PC-9 (cell line): Measurements from ENCODE around the gene ERC2. TPM values are rescaled to one million over a fixed set of nuclear protein-coding genes. Genes with fewer than 3 reads are reported as not detected.

Experiments used
- BruUV-seq: library from RNA; stranded (reverse); fragments of 400-500 nt; replicated peaks from 2 replicates; lab custom pipeline; 2021; lab: Mats Ljungman, UMichigan
- CTCF ChIA-PET: fragments of 300-600 bp; sonication (Branson Sonifier 250); formaldehyde crosslinking; loops from one replicate; lab custom pipeline; 2022; ENCODE audit warnings: antibody characterized with exemption; lab: Charles Lee
- POLR2A ChIA-PET: fragments of 300-600 bp; sonication (Branson Sonifier 250); formaldehyde crosslinking; loops from one replicate; lab custom pipeline; 2022; ENCODE audit warnings: antibody characterized with exemption; ENCODE audit not compliant: unreplicated experiment; lab: Charles Lee
- DNase-seq, 2 experiments: peaks; one replicate each; pipeline versions ENCODE4 v3.0.0 to v3.0.0-alpha.2; 2015 to 2022; ENCODE audit warnings: mixed read lengths in 1 of 2
- H2AFZ ChIP-seq: fragments of 200-600 bp; sonication (generic); 2 replicates; pipeline ENCODE4 v1.8.1; 2017; ENCODE audit warnings: antibody characterized with exemption
- H3F3A ChIP-seq: fragments of 200-600 bp; sonication (generic); 2 replicates; pipeline ENCODE4 v1.8.1; 2017; ENCODE audit warnings: antibody characterized with exemption, mild to moderate bottlenecking, low read depth; ENCODE audit not compliant: insufficient read depth
- H3K27ac ChIP-seq: fragments of 200-600 bp; sonication (generic); 2 replicates; pipeline ENCODE4 v1.6.1; 2016; ENCODE audit warnings: mixed run types
- H3K27me3 ChIP-seq: fragments of 200-600 bp; sonication (generic); 2 replicates; pipeline ENCODE4 v1.6.1; 2016; ENCODE audit warnings: low read depth, mixed run types; ENCODE audit not compliant: insufficient read depth
- H3K36me3 ChIP-seq: fragments of 200-600 bp; sonication (generic); 2 replicates; pipeline ENCODE4 v1.6.1; 2016; ENCODE audit warnings: low read depth, mixed run types
- H3K4me1 ChIP-seq: fragments of 200-600 bp; sonication (generic); replicated peaks from 2 replicates; pipeline ENCODE4 v1.6.1; 2016; ENCODE audit warnings: mixed run types; ENCODE audit not compliant: insufficient read depth
- H3K4me2 ChIP-seq: fragments of 200-600 bp; sonication (generic); 2 replicates; pipeline ENCODE4 v1.6.1; 2017; ENCODE audit warnings: mixed run types
- H3K4me3 ChIP-seq: fragments of 200-600 bp; sonication (generic); 2 replicates; pipeline ENCODE4 v1.6.1; 2016; ENCODE audit warnings: mixed run types
- H3K79me2 ChIP-seq: fragments of 200-600 bp; sonication (generic); 2 replicates; pipeline ENCODE4 v1.6.1; 2017; ENCODE audit warnings: low read depth, mixed run types
- H3K9me2 ChIP-seq: fragments of 200-600 bp; sonication (generic); 2 replicates; pipeline ENCODE4 v1.8.1; 2017; ENCODE audit warnings: mild to moderate bottlenecking; ENCODE audit not compliant: insufficient read depth
- H3K9me3 ChIP-seq: fragments of 200-600 bp; sonication (generic); 2 replicates; pipeline ENCODE4 v1.8.1; 2016; ENCODE audit warnings: low read depth; ENCODE audit not compliant: insufficient read depth
- H4K20me1 ChIP-seq: fragments of 200-600 bp; sonication (generic); 2 replicates; pipeline ENCODE4 v1.8.1; 2017; ENCODE audit not compliant: insufficient read depth
- CTCF ChIP-seq: fragments of 200-600 bp; sonication (generic); conservative IDR thresholded peaks from 2 replicates; pipeline ENCODE4 v1.6.1; 2017; ENCODE audit warnings: mixed run types, antibody characterized with exemption, mild to moderate bottlenecking, moderate library complexity
- EZH2 ChIP-seq: fragments of 200-600 bp; sonication (generic); IDR thresholded peaks from 2 replicates; pipeline ENCODE4 v1.8.0; 2017; ENCODE audit warnings: antibody characterized with exemption, low read depth
- intact Hi-C: fragments of 100-400 bp; cut with micrococcal nuclease; formaldehyde crosslinking; loops from one replicate; pipeline ENCODE4 v1.10.0; 2022; ENCODE audit not compliant: unreplicated experiment
- total RNA-seq: library from RNA; stranded (reverse); gene quantifications from 2 replicates; pipeline ENCODE4 v1.2.3, GENCODE V29; 2021

The ERC2 gene
- total RNA-seq, 1 experiment from 2014 or later = 1.4 TPM

GRCh38 chr3:55583475-55583874 lies 884.8 kb downstream of the ERC2 start:
- Histone ChIP-seq H3K27ac (no peak overlapping the region), H3K4me1 (peaks cover 13% of the 10 kb centered on the region), H3K9me2 (no peaks in the 10 kb centered on the region), H4K20me1 (no peaks in the 10 kb centered on the region), H3K4me3 (no peak overlapping the region), H2AFZ (no peak overlapping the region), H3K4me2 (no peak overlapping the region), H3K36me3 (no peaks in the 10 kb centered on the region; the same call in 1 of the 2 replicates), H3K9me3 (no peaks in the 10 kb centered on the region), H3F3A (peaks cover 6% of the 10 kb centered on the region; the same call in 1 of the 2 replicates), H3K27me3 (no peaks in the 10 kb centered on the region), H3K79me2 (no peaks in the 10 kb centered on the region)
- CTCF ChIA-PET = interaction anchor here (0.7 kb wide), 1 partner anchor 132 kb away, joined by 5 read pairs; no protein-coding TSS in a partner anchor
- TF ChIP-seq CTCF = no peak
- TF ChIP-seq EZH2 = no peak
- DNase-seq = no peak
- POLR2A ChIA-PET = no interaction called here
- BruUV-seq = no TSS peak
- intact Hi-C loops = no loop called here

- BruUV-seq = no TSS peak
- Histone ChIP-seq H3K9me3 (no peaks in the 10 kb centered on the region), H3F3A (no peaks in the 10 kb centered on the region), H3K9me2 (no peaks in the 10 kb centered on the region), H2AFZ (no peak overlapping the region), H3K4me3 (no peak overlapping the region), H3K4me2 (no peak overlapping the region), H3K79me2 (no peaks in the 10 kb centered on the region), H4K20me1 (no peaks in the 10 kb centered on the region), H3K27ac (no peak overlapping the region), H3K27me3 (no peaks in the 10 kb centered on the region), H3K4me1 (no peaks in the 10 kb centered on the region), H3K36me3 (no peaks in the 10 kb centered on the region; the same call in 1 of the 2 replicates)
- TF ChIP-seq CTCF = no peak
- no peak for TF ChIP-seq EZH2
- intact Hi-C loops = no loop called here
- CTCF ChIA-PET = no interaction called here
- DNase-seq = no peak
- POLR2A ChIA-PET = no interaction called here
Measured at GRCh38 chr3:55579496-55579895, 888.8 kb downstream of the ERC2 start.

GRCh38 chr3:55576621-55577388 lies 891.5 kb downstream of the ERC2 start:
- TF ChIP-seq CTCF = no peak
- TF ChIP-seq EZH2 = no peak
- ChIA-PET POLR2A (no interaction called here), CTCF (no interaction called here)
- no TSS peak for BruUV-seq
- H3K36me3 ChIP-seq = no peaks in the 10 kb centered on the region; the same call in 1 of the 2 replicates
- no peaks in the 10 kb centered on the region for H3K9me2 ChIP-seq
- H3K4me1 ChIP-seq = no peaks in the 10 kb centered on the region
- no peak for DNase-seq
- no peaks in the 10 kb centered on the region for H3F3A ChIP-seq
- no peak overlapping the region for H2AFZ ChIP-seq
- no peaks in the 10 kb centered on the region for H3K27me3 ChIP-seq
- no peaks in the 10 kb centered on the region for H3K9me3 ChIP-seq
- H3K4me3 ChIP-seq = no peak overlapping the region
- intact Hi-C loops = no loop called here
- no peak overlapping the region for H3K27ac ChIP-seq
- H3K79me2 ChIP-seq = no peaks in the 10 kb centered on the region
- no peaks in the 10 kb centered on the region for H4K20me1 ChIP-seq
- no peak overlapping the region for H3K4me2 ChIP-seq
